HCT116 (cell line): Measurements from ENCODE around the gene KLRD1. TPM values are rescaled to one million over a fixed set of nuclear protein-coding genes. Genes with fewer than 3 reads are reported as not detected.

Experiments used
- ATAC-seq: fragments of 200-7000 bp; cut with Tn5 transposase; 2 replicates; pipeline ENCODE4 v1.9.1; 2020; ENCODE audit warnings: mild to moderate bottlenecking, moderate library complexity
- BruUV-seq: library from RNA; stranded (reverse); fragments of 400-500 nt; replicated peaks from 2 replicates; lab custom pipeline; 2021; lab: Mats Ljungman, UMichigan
- CTCF ChIA-PET: fragments of 300-600 bp; sonication (Branson Sonifier 250); formaldehyde crosslinking; loops from one replicate; lab custom pipeline; 2021; ENCODE audit warnings: antibody characterized with exemption; lab: Charles Lee
- POLR2A ChIA-PET: fragments of 300-600, 350-600 bp; sonication (Branson Sonifier 250); formaldehyde crosslinking; loops from one replicate; lab custom pipeline; 2021; ENCODE audit warnings: antibody characterized with exemption; lab: Charles Lee
- RAD21 ChIA-PET, 2 experiments: fragments of 300-600 bp; sonication (Branson Sonifier 250); formaldehyde crosslinking; loops; one replicate each; lab custom pipeline; 2023; ENCODE audit warnings: low total read pairs in 2 of 2; ENCODE audit not compliant: uncharacterized antibody in 2 of 2, unreplicated experiment in 2 of 2, low non-redundant PET in 1 of 2; lab: Charles Lee
- DNase-seq: peaks from one replicate; pipeline ENCODE4 v3.0.0-alpha.2; 2010; ENCODE audit warnings: low read depth, low spot score
- H2AFZ ChIP-seq: fragments of 200-600 bp; shearing (Covaris generic), sonication (generic); 2 replicates; pipeline ENCODE4 v1.6.1; 2017; ENCODE audit warnings: low read depth, mixed run types, mixed read lengths, antibody characterized with exemption, low read length; ENCODE audit not compliant: poor library complexity, severe bottlenecking
- H3K27ac ChIP-seq: 2 replicates; pipeline ENCODE4 v1.5.1; 2012; ENCODE audit warnings: low read depth, low read length
- H3K27me3 ChIP-seq: fragments of 200-600 bp; sonication (generic); 2 replicates; pipeline ENCODE4 v1.6.1; 2016; ENCODE audit warnings: mixed run types, low read length, mixed read lengths; ENCODE audit not compliant: insufficient read depth
- H3K36me3 ChIP-seq, 2 experiments: fragments of 200-500 bp in 1 of 2; fragments of 200-600 bp in 1 of 2; sonication (Bioruptor generic) in 1 of 2; sonication (generic) in 1 of 2; 2 replicates each; pipeline versions ENCODE4 v1.5.1 to v1.6.1; 2014 to 2016; ENCODE audit warnings: low read length in 2 of 2, inconsistent platforms in 1 of 2, mixed read lengths in 1 of 2, mixed run types in 1 of 2; ENCODE audit not compliant: insufficient read depth in 2 of 2, control insufficient read depth in 1 of 2
- H3K4me1 ChIP-seq, 2 experiments: fragments of 200-600 bp in 1 of 2; sonication (generic) in 1 of 2; 2 replicates each; pipeline versions ENCODE4 v1.5.1 to v1.6.1; 2012 to 2017; ENCODE audit warnings: low read length in 2 of 2, inconsistent platforms in 1 of 2, mild to moderate bottlenecking in 1 of 2, mixed read lengths in 1 of 2, mixed run types in 1 of 2, moderate library complexity in 1 of 2; ENCODE audit not compliant: insufficient read depth in 2 of 2, control insufficient read depth in 1 of 2
- H3K4me2 ChIP-seq: fragments of 200-600 bp; sonication (generic); 2 replicates; pipeline ENCODE4 v1.6.1; 2017; ENCODE audit warnings: mixed run types, low read length, mixed read lengths
- H3K4me3 ChIP-seq, 2 experiments: fragments of 200-600 bp in 1 of 2; sonication (generic) in 1 of 2; replicated peaks in 1 of 2; 2 replicates each; pipeline ENCODE4 v1.5.1; 2011 to 2016; ENCODE audit warnings: low read length in 2 of 2, control low read depth in 1 of 2, low read depth in 1 of 2, mild to moderate bottlenecking in 1 of 2, mixed read lengths in 1 of 2, mixed run types in 1 of 2
- H3K79me2 ChIP-seq: fragments of 200-600 bp; sonication (generic); 2 replicates; pipeline ENCODE4 v1.6.1; 2017; ENCODE audit warnings: mild to moderate bottlenecking, mixed run types, low read length, moderate library complexity, mixed read lengths; ENCODE audit not compliant: insufficient read depth
- H3K9ac ChIP-seq: fragments of 200-600 bp; sonication (generic); 2 replicates; pipeline ENCODE4 v1.6.1; 2016; ENCODE audit warnings: low read length, mixed read lengths
- H3K9me2 ChIP-seq: fragments of 200-600 bp; sonication (generic), shearing (Covaris generic); 2 replicates; pipeline ENCODE4 v1.6.1; 2017; ENCODE audit warnings: mixed run types, mild to moderate bottlenecking, moderate library complexity; ENCODE audit not compliant: insufficient read depth
- H3K9me3 ChIP-seq, 2 experiments: fragments of 200-500 bp in 1 of 2; fragments of 200-600 bp in 1 of 2; sonication (Bioruptor generic) in 1 of 2; sonication (generic) in 1 of 2; 2 replicates each; pipeline ENCODE4 v1.6.1; 2014 to 2017; ENCODE audit warnings: low read length in 2 of 2, mixed read lengths in 2 of 2, inconsistent platforms in 1 of 2, low read depth in 1 of 2, mild to moderate bottlenecking in 1 of 2, mixed run types in 1 of 2, moderate library complexity in 1 of 2; ENCODE audit not compliant: control insufficient read depth in 1 of 2, insufficient read depth in 1 of 2
- H4K20me1 ChIP-seq: fragments of 200-600 bp; sonication (generic), shearing (Covaris generic); 2 replicates; pipeline ENCODE4 v1.6.1; 2017; ENCODE audit warnings: mixed run types, mild to moderate bottlenecking, moderate library complexity; ENCODE audit not compliant: insufficient read depth
- CBX3 ChIP-seq: IDR thresholded peaks from 2 replicates; pipeline ENCODE4 v1.6.1; 2012; ENCODE audit warnings: low read depth
- EGR1 ChIP-seq: IDR thresholded peaks from 2 replicates; pipeline ENCODE4 v1.6.1; 2012; ENCODE audit warnings: low read depth
- EZH2 ChIP-seq: fragments of 200-600 bp; sonication (generic); IDR thresholded peaks from 2 replicates; pipeline ENCODE4 v1.6.1; 2017; ENCODE audit warnings: antibody characterized with exemption, mixed run types
- EZH2phosphoT487 ChIP-seq: fragments of 200-600 bp; IDR thresholded peaks from 2 replicates; pipeline ENCODE4 v1.6.1; 2018; ENCODE audit warnings: antibody characterized with exemption, borderline replicate concordance
- FOSL1 ChIP-seq: IDR thresholded peaks from 2 replicates; pipeline ENCODE4 v1.6.1; 2012; ENCODE audit warnings: low read depth
- JUND ChIP-seq: IDR thresholded peaks from 2 replicates; pipeline ENCODE4 v1.6.1; 2012
- MAX ChIP-seq: IDR thresholded peaks from 2 replicates; pipeline ENCODE4 v1.6.1; 2012
- POLR2AphosphoS5 ChIP-seq: IDR thresholded peaks from 2 replicates; pipeline ENCODE4 v1.6.1; 2011; ENCODE audit warnings: mild to moderate bottlenecking, low read depth, low read length, moderate library complexity
- RAD21 ChIP-seq: IDR thresholded peaks from 2 replicates; pipeline ENCODE4 v1.6.1; 2012; ENCODE audit warnings: low read depth, mild to moderate bottlenecking
- SIN3A ChIP-seq: IDR thresholded peaks from 2 replicates; pipeline ENCODE4 v1.6.1; 2012; ENCODE audit warnings: low read depth
- SP1 ChIP-seq: IDR thresholded peaks from 2 replicates; pipeline ENCODE4 v1.6.1; 2012; ENCODE audit warnings: low read depth
- SRF ChIP-seq: IDR thresholded peaks from 2 replicates; pipeline ENCODE4 v1.6.1; 2012; ENCODE audit warnings: low read depth
- TCF7L2 ChIP-seq: IDR thresholded peaks from 2 replicates; pipeline ENCODE4 v1.7.0; 2011; ENCODE audit warnings: borderline replicate concordance, inconsistent platforms; ENCODE audit not compliant: insufficient read depth, insufficient read length; ENCODE audit errors: extremely low read depth
- YY1 ChIP-seq: IDR thresholded peaks from 2 replicates; pipeline ENCODE4 v1.6.1; 2011; ENCODE audit warnings: low read length, low read depth, moderate library complexity, mild to moderate bottlenecking; ENCODE audit not compliant: insufficient replicate concordance; ENCODE audit errors: extremely low read depth
- ZBTB33 ChIP-seq: IDR thresholded peaks from 2 replicates; pipeline ENCODE4 v1.6.1; 2011; ENCODE audit warnings: mild to moderate bottlenecking, low read length, moderate library complexity; ENCODE audit not compliant: insufficient replicate concordance; ENCODE audit errors: extremely low read depth
- ZFX ChIP-seq: fragments of 450-650 bp; IDR thresholded peaks from 2 replicates; pipeline ENCODE4 v1.6.1; 2017
- ZNF274 ChIP-seq: fragments of 200-500 bp; sonication (Bioruptor generic); IDR thresholded peaks from 2 replicates; pipeline ENCODE4 v1.6.1; 2014; ENCODE audit warnings: mild to moderate bottlenecking, low read depth, low read length, inconsistent platforms
- intact Hi-C: fragments of 100-400 bp; cut with micrococcal nuclease; formaldehyde crosslinking; loops from 2 replicates; pipeline ENCODE4 v1.10.0; 2022
- total RNA-seq: library from RNA; stranded (reverse); gene quantifications from one replicate; pipeline ENCODE4 v1.2.1, GENCODE V29; 2021; ENCODE audit not compliant: unreplicated experiment
- TF ChIP-seq, protein P1 (sequence below): IDR thresholded peaks from 2 replicates; pipeline ENCODE4 v1.6.1; 2012; ENCODE audit warnings: low read depth

Gene KLRD1
- total RNA-seq, 1 experiment from 2014 or later: 0.27 TPM

- CTCF ChIA-PET: no interaction called here
- H3K9ac ChIP-seq: peak overlapping the region; percentile 65
- DNase-seq: no peak
These were observed 55.9 kb downstream of the KLRD1 start for GRCh38 chr12:10363658-10363913.

More at GRCh38 chr12:10363658-10363913, 55.9 kb downstream of the KLRD1 start:
- Histone ChIP-seq H3K9me2 (no peaks in the 10 kb centered on the region), H3K4me1 (peaks cover 37 to 52% of the 10 kb centered on the region in 2 experiments; a peak in 3 of 4 replicates), H3K36me3 (no peaks in the 10 kb centered on the region), H3K4me3 (peak overlapping the region; percentile 71 to 74), H3K79me2 (no peaks in the 10 kb centered on the region), H3K4me2 (peak overlapping the region; percentile 90), H3K9me3 (peaks cover 0 to 7% of the 10 kb centered on the region in 2 experiments; a peak in 2 of 4 replicates), H3K27me3 (no peaks in the 10 kb centered on the region), H4K20me1 (no peaks in the 10 kb centered on the region), H2AFZ (peak overlapping the region; percentile 67), H3K27ac (peak overlapping the region; percentile 89)
- BruUV-seq: no TSS peak
- RAD21 ChIA-PET: no interaction called here
- intact Hi-C loops: no loop called here
- no peak for TF ChIP-seq ZFX
- TF ChIP-seq ZNF274: no peak
- TF ChIP-seq YY1: no peak
- no peak for TF ChIP-seq EZH2
- no peak for TF ChIP-seq CBX3
- TF ChIP-seq SIN3A: no peak
- TF ChIP-seq TCF7L2: no peak
- no peak for TF ChIP-seq EGR1
- TF ChIP-seq ZBTB33: no peak
- TF ChIP-seq SP1: no peak
- TF ChIP-seq EZH2phosphoT487: no peak
- TF ChIP-seq JUND: no peak
- TF ChIP-seq RAD21: no peak
- TF ChIP-seq FOSL1: no peak
- TF ChIP-seq SRF: no peak
- no peak for TF ChIP-seq MAX
- no peak for TF ChIP-seq POLR2AphosphoS5
- TF ChIP-seq, protein P1, sequence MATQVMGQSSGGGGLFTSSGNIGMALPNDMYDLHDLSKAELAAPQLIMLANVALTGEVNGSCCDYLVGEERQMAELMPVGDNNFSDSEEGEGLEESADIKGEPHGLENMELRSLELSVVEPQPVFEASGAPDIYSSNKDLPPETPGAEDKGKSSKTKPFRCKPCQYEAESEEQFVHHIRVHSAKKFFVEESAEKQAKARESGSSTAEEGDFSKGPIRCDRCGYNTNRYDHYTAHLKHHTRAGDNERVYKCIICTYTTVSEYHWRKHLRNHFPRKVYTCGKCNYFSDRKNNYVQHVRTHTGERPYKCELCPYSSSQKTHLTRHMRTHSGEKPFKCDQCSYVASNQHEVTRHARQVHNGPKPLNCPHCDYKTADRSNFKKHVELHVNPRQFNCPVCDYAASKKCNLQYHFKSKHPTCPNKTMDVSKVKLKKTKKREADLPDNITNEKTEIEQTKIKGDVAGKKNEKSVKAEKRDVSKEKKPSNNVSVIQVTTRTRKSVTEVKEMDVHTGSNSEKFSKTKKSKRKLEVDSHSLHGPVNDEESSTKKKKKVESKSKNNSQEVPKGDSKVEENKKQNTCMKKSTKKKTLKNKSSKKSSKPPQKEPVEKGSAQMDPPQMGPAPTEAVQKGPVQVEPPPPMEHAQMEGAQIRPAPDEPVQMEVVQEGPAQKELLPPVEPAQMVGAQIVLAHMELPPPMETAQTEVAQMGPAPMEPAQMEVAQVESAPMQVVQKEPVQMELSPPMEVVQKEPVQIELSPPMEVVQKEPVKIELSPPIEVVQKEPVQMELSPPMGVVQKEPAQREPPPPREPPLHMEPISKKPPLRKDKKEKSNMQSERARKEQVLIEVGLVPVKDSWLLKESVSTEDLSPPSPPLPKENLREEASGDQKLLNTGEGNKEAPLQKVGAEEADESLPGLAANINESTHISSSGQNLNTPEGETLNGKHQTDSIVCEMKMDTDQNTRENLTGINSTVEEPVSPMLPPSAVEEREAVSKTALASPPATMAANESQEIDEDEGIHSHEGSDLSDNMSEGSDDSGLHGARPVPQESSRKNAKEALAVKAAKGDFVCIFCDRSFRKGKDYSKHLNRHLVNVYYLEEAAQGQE: no peak
- ATAC-seq: no peak
- POLR2A ChIA-PET: interaction anchor here (1.4 kb wide), 1 partner anchor 24 kb away, joined by 4 read pairs; no protein-coding TSS in a partner anchor
